ENCODE data around the gene ATG4D.
A peak's percentile ranks its signal among the peaks of the same experiment; 100 is the strongest.

ATG4D gene

GRCh38 chr19:10583036-10583776 lies 39.5 kb downstream of the ATG4D start:
- Histone ChIP-seq H3K9me3 (ENCODE audit: control insufficient read depth, insufficient read depth, low read depth, low read length) (no peaks in the 10 kb centered on the region), H3K36me3 (ENCODE audit: control insufficient read depth in 2 of 2, insufficient read depth in 1 of 2, low read length in 2 of 2) (no peaks in the 10 kb centered on the region), H3K27ac (ENCODE audit: extremely low read depth, low read depth, low read length) (no peak overlapping the region), H3K4me1 (ENCODE audit: control insufficient read depth, insufficient read depth, low read length) (no peaks in the 10 kb centered on the region), H3K4me3 (ENCODE audit: low read depth, low read length) (no peak overlapping the region)
- POLR2A ChIA-PET: no interaction called here
- TF ChIP-seq ZNF114 (tag by site-specific recombination; IDR thresholded peaks at IDR 0.05) (no peak), ZNF629 (tag by site-specific recombination; IDR thresholded peaks at IDR 0.05) (peak; percentile 47; the same call in 1 of the 2 replicates), SP2 (tag by site-specific recombination; IDR thresholded peaks at IDR 0.05) (peak; percentile 31), ZNF518A (tag by site-specific recombination; conservative IDR thresholded peaks at IDR 0.05; ENCODE audit: low read depth) (no peak), ZEB2 (tag by site-specific recombination; IDR thresholded peaks at IDR 0.05) (no peak), ZNF239 (tag by site-specific recombination; IDR thresholded peaks at IDR 0.05) (no peak)
- CTCF ChIA-PET: interaction anchor here (0.6 to 7.9 kb wide), 4 partner anchors 62 to 285 kb away, joined by 3 to 243 read pairs (median 85); partner anchors contain the start of gene QTRT1

DNA sequence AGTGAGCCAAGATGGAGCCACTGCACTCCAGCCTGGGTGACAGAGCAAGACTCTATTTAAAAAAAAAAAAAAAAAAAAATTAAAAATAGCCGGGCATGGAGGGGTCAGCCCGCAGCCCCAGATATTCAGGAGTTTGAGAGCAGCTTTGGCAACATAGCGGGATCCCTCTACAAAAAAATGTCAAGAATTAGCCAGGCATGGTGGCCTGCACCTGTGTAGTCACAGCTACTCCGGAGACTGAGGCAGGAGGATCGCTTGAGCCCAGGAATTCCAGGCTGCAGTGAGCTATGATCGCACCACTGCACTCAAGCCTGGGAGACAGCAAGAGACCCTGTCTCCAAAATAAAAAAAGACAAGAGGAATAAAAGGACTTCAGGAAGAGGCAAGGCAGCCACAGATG lies 42.7 kb downstream of the ATG4D start:
- Histone ChIP-seq H3K4me3 (ENCODE audit: low read depth, low read length) (no peak overlapping the region), H3K36me3 (ENCODE audit: control insufficient read depth in 2 of 2, insufficient read depth in 1 of 2, low read length in 2 of 2) (no peaks in the 10 kb centered on the region), H3K9me3 (ENCODE audit: control insufficient read depth, insufficient read depth, low read depth, low read length) (no peaks in the 10 kb centered on the region), H3K27ac (ENCODE audit: extremely low read depth, low read depth, low read length) (no peak overlapping the region), H3K4me1 (ENCODE audit: control insufficient read depth, insufficient read depth, low read length) (no peaks in the 10 kb centered on the region)
- CTCF ChIA-PET: interaction anchor here (1.0 to 2.3 kb wide), 2 partner anchors 58 to 61 kb away, joined by 6 to 20 read pairs; no protein-coding TSS in a partner anchor
- POLR2A ChIA-PET: interaction anchor here (0.7 kb wide), 1 partner anchor 9 kb away, joined by 4 read pairs; no protein-coding TSS in a partner anchor
- TF ChIP-seq BCL11B (tag by site-specific recombination; IDR thresholded peaks at IDR 0.05; ENCODE audit: low read depth) (no peak), ZNF701 (tag by site-specific recombination; IDR thresholded peaks at IDR 0.05) (no peak), ZNF302 (tag by site-specific recombination; IDR thresholded peaks at IDR 0.05; ENCODE audit: low read depth) (no peak), SP2 (tag by site-specific recombination; IDR thresholded peaks at IDR 0.05) (no peak)

DNA sequence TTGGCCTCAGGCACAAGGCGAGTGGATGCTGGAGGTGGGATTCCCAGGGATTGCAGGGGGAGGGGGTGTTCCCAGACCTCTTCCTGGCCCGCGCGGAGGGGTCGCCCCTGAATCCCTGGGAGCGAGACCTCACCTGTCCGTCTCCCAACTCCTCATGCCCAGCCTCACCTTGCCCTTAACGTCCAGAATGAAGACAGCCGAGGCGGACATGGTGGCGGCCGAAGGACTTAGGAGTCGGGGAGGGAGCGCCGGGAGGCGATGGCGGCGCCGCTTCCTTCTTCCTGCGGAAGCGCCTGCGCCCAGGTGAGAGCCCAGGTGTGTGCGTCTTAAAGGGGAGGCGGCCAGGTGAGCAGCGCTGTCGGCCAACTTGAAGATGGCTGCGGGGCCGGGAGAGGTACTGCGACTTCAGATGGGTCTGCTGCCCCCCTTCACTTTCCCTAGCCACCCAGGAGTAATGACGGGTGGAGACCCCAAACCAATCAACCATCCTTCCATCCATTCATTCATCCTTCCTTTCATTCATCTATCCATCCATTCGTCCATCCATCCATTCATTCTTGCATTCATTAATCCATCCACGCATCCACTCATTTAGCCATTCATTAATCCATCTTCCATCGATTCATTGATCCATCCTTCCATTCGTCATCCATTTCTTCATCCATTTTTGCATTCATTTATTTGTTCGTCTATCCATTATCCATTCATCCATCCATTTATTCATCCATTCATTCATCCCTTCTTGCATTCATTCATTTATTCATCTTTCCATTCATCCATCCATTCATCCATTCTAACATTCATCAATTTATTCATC lies 43.5 kb downstream of the ATG4D start, which contains the start of gene AP1M2:
Gene AP1M2 (minus strand): TSS at position 291 of the 817 bp plus-strand sequence. CDS start 81 bp downstream, at position 210.
- H3K9me3 ChIP-seq (ENCODE audit: control insufficient read depth, insufficient read depth, low read depth, low read length): no peaks in the 10 kb centered on the region
- peak; percentile 62; the same call in 1 of the 2 replicates for TF ChIP-seq ZEB2 (tag by site-specific recombination; IDR thresholded peaks at IDR 0.05)
- no peak for TF ChIP-seq ZNF148 (tag by site-specific recombination; IDR thresholded peaks at IDR 0.05; ENCODE audit: borderline replicate concordance)
- no peak for TF ChIP-seq KLF17 (tag by site-specific recombination; IDR thresholded peaks at IDR 0.05)
- no peak for TF ChIP-seq ZNF311 (tag by site-specific recombination; IDR thresholded peaks at IDR 0.05; ENCODE audit: borderline replicate concordance)
- no peak for TF ChIP-seq GLI2 (tag by site-specific recombination; IDR thresholded peaks at IDR 0.05; ENCODE audit: borderline replicate concordance, low read depth)
- TF ChIP-seq SP3 (tag by site-specific recombination; IDR thresholded peaks at IDR 0.05): no peak
- TF ChIP-seq, protein P1, sequence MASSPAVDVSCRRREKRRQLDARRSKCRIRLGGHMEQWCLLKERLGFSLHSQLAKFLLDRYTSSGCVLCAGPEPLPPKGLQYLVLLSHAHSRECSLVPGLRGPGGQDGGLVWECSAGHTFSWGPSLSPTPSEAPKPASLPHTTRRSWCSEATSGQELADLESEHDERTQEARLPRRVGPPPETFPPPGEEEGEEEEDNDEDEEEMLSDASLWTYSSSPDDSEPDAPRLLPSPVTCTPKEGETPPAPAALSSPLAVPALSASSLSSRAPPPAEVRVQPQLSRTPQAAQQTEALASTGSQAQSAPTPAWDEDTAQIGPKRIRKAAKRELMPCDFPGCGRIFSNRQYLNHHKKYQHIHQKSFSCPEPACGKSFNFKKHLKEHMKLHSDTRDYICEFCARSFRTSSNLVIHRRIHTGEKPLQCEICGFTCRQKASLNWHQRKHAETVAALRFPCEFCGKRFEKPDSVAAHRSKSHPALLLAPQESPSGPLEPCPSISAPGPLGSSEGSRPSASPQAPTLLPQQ (tag by site-specific recombination; IDR thresholded peaks at IDR 0.05): no peak
- TF ChIP-seq ZNF366 (tag by site-specific recombination; conservative IDR thresholded peaks at IDR 0.05): peak; percentile 99
- peak; percentile 79 for TF ChIP-seq ZBTB17 (tag by site-specific recombination; IDR thresholded peaks at IDR 0.05)
- no peak within 1 kb of the TSS for H3K27ac ChIP-seq (ENCODE audit: extremely low read depth, low read depth, low read length)
- H3K4me1 ChIP-seq (ENCODE audit: control insufficient read depth, insufficient read depth, low read length): no peaks in the 10 kb centered on the region
- ChIA-PET POLR2A (interaction anchor here (0.7 kb wide), 1 partner anchor 8 kb away, joined by 4 read pairs; no protein-coding TSS in a partner anchor), CTCF (interaction anchor here (2.3 kb wide), 1 partner anchor 57 kb away, joined by 20 read pairs; no protein-coding TSS in a partner anchor)
- H3K4me3 ChIP-seq (ENCODE audit: low read depth, low read length): peak within 1 kb of the TSS; percentile 34
- no peaks in the 10 kb centered on the region for H3K36me3 ChIP-seq (ENCODE audit: control insufficient read depth in 2 of 2, insufficient read depth in 1 of 2, low read length in 2 of 2)
